Mesothelial cell of epicardium (in vitro differentiated cells): ENCODE results near the gene SH2D2A. TPM values are rescaled to one million over a fixed set of nuclear protein-coding genes. Genes with fewer than 3 reads are reported as not detected.

Experiments
- DNase-seq, 2 experiments: peaks; one replicate each; pipeline ENCODE4 v3.0.0; 2021; ENCODE audit warnings: low spot score in 2 of 2; ENCODE audit not compliant: unreplicated experiment in 2 of 2
- H3K27ac Mint-ChIP-seq: 2 replicates; pipeline ENCODE4 v1.8.0; 2021; ENCODE audit warnings: mixed read lengths
- H3K27me3 Mint-ChIP-seq: 2 replicates; pipeline ENCODE4 v1.8.0; 2021; ENCODE audit warnings: low read depth, mixed read lengths
- H3K36me3 Mint-ChIP-seq: 2 replicates; pipeline ENCODE4 v1.8.0; 2021; ENCODE audit warnings: mixed read lengths
- H3K4me1 Mint-ChIP-seq: 2 replicates; pipeline ENCODE4 v1.8.0; 2021; ENCODE audit warnings: mixed read lengths
- H3K4me3 Mint-ChIP-seq: 2 replicates; pipeline ENCODE4 v1.8.0; 2021; ENCODE audit warnings: mild to moderate bottlenecking, moderate library complexity, mixed read lengths
- H3K9me3 Mint-ChIP-seq: 2 replicates; pipeline ENCODE4 v1.8.0; 2021; ENCODE audit warnings: mixed read lengths
- total RNA-seq: library from RNA; stranded (reverse); gene quantifications from 3 replicates; pipeline ENCODE4 v1.2.1, GENCODE V29; 2021
- TF ChIP-seq, protein P1 (sequence below): fragments of 200-600 bp; sonication (generic); IDR thresholded peaks from one replicate; pipeline ENCODE4 v1.5.0; 2021; ENCODE audit warnings: antibody characterized with exemption; ENCODE audit not compliant: unreplicated experiment

Gene SH2D2A
- 0.58 to 2.1 TPM (median 0.89 TPM) in 3 replicates for total RNA-seq

DNA sequence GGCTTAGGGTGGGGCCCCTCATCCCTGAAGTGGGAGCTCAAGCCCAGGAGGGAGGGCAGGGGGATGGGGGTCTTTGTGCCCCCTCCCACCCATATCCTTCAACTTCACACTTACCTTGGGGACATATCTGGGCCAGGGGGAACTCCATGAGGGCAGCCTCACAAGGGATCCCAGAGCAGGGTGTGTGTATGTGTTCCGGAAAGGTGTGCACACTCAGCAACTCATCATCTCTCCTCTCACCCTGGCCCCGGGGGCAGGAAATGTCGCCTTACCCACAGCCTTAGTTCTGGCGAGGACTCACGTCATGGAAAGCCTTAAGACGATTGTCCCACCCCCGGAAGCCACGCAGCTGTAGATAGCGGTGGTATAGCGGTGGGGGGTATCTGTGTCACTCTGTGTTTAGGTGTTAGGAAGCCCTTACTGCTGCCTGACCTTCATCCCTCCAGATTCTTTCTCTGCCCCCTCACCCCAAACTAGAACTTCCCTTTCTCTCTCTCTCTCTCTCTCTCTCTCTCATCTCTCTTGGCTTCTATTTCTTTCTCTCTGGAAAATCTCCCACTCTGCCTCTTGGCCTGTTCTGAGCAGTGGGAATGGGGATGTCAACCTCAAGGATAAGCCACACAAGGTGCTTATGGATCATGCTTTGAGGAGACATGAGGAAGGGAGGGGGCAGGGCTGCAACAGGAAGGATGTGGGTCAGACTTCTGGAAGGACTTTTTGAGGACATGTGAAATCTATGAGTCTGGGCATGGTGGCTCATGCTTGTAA, at the start of gene SH2D2A:
Gene SH2D2A, minus strand, starts transcription at position 288 of the 768 bp plus-strand sequence. Its CDS starts 140 bp downstream, at position 148.
- H3K27me3 Mint-ChIP-seq, result peaks cover 48% of the 10 kb centered on the region

DNA sequence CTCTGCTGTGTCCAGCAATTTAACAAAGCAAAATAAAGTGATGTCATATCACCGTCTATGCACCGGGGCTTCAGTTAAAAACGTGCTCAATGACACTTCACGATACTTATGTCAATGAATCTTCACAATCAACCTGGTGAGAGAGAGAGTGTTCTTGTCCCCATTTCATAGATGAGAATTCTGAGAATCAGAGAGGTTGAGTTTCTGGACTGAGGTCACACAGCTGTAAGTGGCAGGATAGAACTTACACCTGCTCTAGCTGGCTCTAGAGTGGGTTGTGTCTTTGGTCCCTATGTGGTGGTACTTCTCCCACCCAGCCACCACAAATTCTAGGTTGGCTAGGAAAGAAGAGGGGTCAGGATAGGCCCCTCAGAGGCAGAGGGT, 49.2 kb upstream of the SH2D2A start:
- TF ChIP-seq, protein P1, sequence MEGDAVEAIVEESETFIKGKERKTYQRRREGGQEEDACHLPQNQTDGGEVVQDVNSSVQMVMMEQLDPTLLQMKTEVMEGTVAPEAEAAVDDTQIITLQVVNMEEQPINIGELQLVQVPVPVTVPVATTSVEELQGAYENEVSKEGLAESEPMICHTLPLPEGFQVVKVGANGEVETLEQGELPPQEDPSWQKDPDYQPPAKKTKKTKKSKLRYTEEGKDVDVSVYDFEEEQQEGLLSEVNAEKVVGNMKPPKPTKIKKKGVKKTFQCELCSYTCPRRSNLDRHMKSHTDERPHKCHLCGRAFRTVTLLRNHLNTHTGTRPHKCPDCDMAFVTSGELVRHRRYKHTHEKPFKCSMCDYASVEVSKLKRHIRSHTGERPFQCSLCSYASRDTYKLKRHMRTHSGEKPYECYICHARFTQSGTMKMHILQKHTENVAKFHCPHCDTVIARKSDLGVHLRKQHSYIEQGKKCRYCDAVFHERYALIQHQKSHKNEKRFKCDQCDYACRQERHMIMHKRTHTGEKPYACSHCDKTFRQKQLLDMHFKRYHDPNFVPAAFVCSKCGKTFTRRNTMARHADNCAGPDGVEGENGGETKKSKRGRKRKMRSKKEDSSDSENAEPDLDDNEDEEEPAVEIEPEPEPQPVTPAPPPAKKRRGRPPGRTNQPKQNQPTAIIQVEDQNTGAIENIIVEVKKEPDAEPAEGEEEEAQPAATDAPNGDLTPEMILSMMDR, result no peak
- DNase-seq, result no peak
- Mint-ChIP-seq H3K4me3 (no peak overlapping the region), H3K27me3 (peaks cover 27% of the 10 kb centered on the region), H3K27ac (no peak overlapping the region), H3K4me1 (peaks cover 32% of the 10 kb centered on the region), H3K9me3 (no peaks in the 10 kb centered on the region), H3K36me3 (no peaks in the 10 kb centered on the region)

More for the DNA sequence above, at the start of gene SH2D2A:
- H3K9me3 Mint-ChIP-seq, result peaks cover 8% of the 10 kb centered on the region
- no peak within 1 kb of the TSS for H3K4me3 Mint-ChIP-seq
- peaks cover 26% of the 10 kb centered on the region for H3K4me1 Mint-ChIP-seq
- H3K27ac Mint-ChIP-seq, result peak within 1 kb of the TSS; percentile 29
- no peaks in the 10 kb centered on the region for H3K36me3 Mint-ChIP-seq
- no peak for DNase-seq
- TF ChIP-seq, protein P1, result no peak

DNA sequence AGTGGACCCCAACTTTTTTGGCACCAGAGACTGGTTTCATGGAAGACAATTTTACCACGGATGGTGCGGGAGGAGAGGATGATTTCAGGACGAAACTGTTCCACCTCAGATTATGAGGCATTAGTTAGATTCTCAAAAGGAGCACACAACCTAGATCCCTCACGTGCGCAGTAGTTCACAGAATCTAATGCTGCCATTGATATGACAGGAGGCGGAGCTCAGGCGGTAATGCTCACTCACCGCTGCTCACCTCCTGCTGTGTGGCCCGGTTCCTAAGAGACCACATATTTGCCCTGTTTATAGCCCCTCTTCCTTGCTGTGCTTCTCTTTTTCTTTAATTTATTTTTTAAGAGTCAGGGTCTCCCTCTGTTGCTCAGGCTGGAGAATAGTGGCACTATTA, 48.6 kb upstream of the SH2D2A start:
- Mint-ChIP-seq H3K4me1 (peaks cover 35% of the 10 kb centered on the region), H3K4me3 (no peak overlapping the region), H3K27me3 (peaks cover 29% of the 10 kb centered on the region), H3K36me3 (no peaks in the 10 kb centered on the region), H3K27ac (no peak overlapping the region), H3K9me3 (no peaks in the 10 kb centered on the region)
- no peak for DNase-seq
- TF ChIP-seq, protein P1, result no peak

DNA sequence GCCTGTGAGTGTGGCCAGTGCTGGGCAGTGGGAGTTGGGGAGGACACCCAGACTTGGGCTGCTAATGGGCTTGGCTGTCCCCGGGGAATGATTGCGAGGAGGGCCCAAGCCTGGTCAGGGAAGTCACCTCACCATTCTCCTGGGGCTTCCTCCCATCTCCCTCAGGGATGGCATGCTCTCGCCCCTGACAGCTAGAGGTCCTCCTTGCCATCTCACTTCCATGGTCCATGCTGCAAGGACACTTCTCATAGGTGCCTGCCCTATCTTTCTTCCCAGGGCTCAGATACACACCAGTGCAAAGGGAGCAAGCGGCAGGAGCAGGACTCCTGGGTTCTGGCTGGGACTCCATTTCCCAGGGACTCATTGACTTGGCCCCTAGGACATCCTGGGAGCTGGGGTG, 48.1 kb upstream of the SH2D2A start:
- H3K9me3 Mint-ChIP-seq, result no peaks in the 10 kb centered on the region
- no peak for DNase-seq
- peaks cover 39% of the 10 kb centered on the region for H3K4me1 Mint-ChIP-seq
- TF ChIP-seq, protein P1, result no peak
- no peak overlapping the region for H3K4me3 Mint-ChIP-seq
- H3K27me3 Mint-ChIP-seq, result peaks cover 31% of the 10 kb centered on the region
- H3K27ac Mint-ChIP-seq, result no peak overlapping the region
- H3K36me3 Mint-ChIP-seq, result no peaks in the 10 kb centered on the region

DNA sequence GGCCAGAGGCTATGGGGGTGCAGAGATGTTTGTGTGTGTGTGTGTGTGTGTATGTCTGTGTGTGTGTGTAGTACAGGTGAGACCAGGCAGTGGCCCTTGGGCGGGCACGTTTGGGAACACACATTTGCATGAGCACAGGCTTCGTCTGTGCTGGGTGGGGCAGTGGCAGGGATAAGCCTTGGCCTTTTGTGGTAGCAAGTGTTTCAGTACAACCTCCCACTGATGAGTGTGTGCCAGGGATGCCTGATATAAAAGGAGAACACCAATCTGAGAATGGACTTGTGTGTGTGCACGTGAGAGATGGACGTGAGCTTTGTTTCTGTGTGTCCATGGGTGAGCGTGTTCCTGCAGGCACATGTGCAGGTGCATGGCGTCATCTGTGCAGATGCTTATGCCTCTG, 47.0 kb upstream of the SH2D2A start:
- no peak overlapping the region for H3K4me3 Mint-ChIP-seq
- no peak overlapping the region for H3K27ac Mint-ChIP-seq
- peaks cover 46% of the 10 kb centered on the region for H3K4me1 Mint-ChIP-seq
- H3K27me3 Mint-ChIP-seq, result peaks cover 42% of the 10 kb centered on the region
- TF ChIP-seq, protein P1, result no peak
- no peaks in the 10 kb centered on the region for H3K36me3 Mint-ChIP-seq
- no peaks in the 10 kb centered on the region for H3K9me3 Mint-ChIP-seq
- DNase-seq, result no peak
